Smooth muscle cell (in vitro differentiated cells): ENCODE data around the gene CCDC34. TPM values are rescaled to one million over a fixed set of nuclear protein-coding genes. Genes with fewer than 3 reads are reported as not detected.
"Not testable (repeated sequence)": the region's sequence is repeated elsewhere in the genome, so short reads cannot be mapped to it uniquely, and the experiment has no call there.

Experiments used
- DNase-seq: peaks from one replicate; lab custom pipeline; 2025; ENCODE audit not compliant: unreplicated experiment; lab: John Stamatoyannopoulos, UW
- H2AFZ ChIP-seq: fragments of 200-600 bp; sonication (generic); 2 replicates; pipeline ENCODE4 v1.6.0; 2016; ENCODE audit warnings: antibody characterized with exemption, low read depth, mild to moderate bottlenecking
- H3F3A ChIP-seq: fragments of 200-600 bp; sonication (generic); 2 replicates; pipeline ENCODE4 v1.6.0; 2017; ENCODE audit warnings: antibody characterized with exemption, low read depth
- H3K27ac ChIP-seq: fragments of 200-600 bp; sonication (generic); 2 replicates; pipeline ENCODE4 v1.5.1; 2016; ENCODE audit warnings: low read depth, mild to moderate bottlenecking
- H3K27me3 ChIP-seq: fragments of 200-600 bp; sonication (generic); 2 replicates; pipeline ENCODE4 v1.6.1; 2016; ENCODE audit warnings: low read depth, mild to moderate bottlenecking
- H3K36me3 ChIP-seq: fragments of 200-600 bp; sonication (generic); 2 replicates; pipeline ENCODE4 v1.5.1; 2016; ENCODE audit warnings: low read depth
- H3K4me1 ChIP-seq: fragments of 200-600 bp; sonication (generic); 2 replicates; pipeline ENCODE4 v1.5.1; 2016; ENCODE audit warnings: low read depth
- H3K4me2 ChIP-seq: fragments of 200-600 bp; sonication (generic); 2 replicates; pipeline ENCODE4 v1.6.0; 2016; ENCODE audit warnings: mild to moderate bottlenecking
- H3K4me3 ChIP-seq: fragments of 200-600 bp; sonication (generic); 2 replicates; pipeline ENCODE4 v1.5.1; 2016; ENCODE audit warnings: mild to moderate bottlenecking
- H3K79me2 ChIP-seq: fragments of 200-600 bp; sonication (generic); 2 replicates; pipeline ENCODE4 v1.6.0; 2016; ENCODE audit warnings: low read depth, mild to moderate bottlenecking
- H3K9ac ChIP-seq: fragments of 200-600 bp; sonication (generic); 2 replicates; pipeline ENCODE4 v1.6.0; 2016; ENCODE audit warnings: low read depth
- H3K9me3 ChIP-seq: fragments of 200-600 bp; sonication (generic); replicated peaks from 2 replicates; pipeline ENCODE4 v1.5.1; 2016; ENCODE audit warnings: low read depth
- H4K20me1 ChIP-seq: fragments of 200-600 bp; sonication (generic); 2 replicates; pipeline ENCODE4 v1.6.0; 2016; ENCODE audit warnings: low read depth
- WGBS: methylation state at CpG from one replicate; pipeline ENCODE4 v1.1.7; 2016; ENCODE audit warnings: low lambda C conversion rate; 5-methylcytosine and 5-hydroxymethylcytosine counted together
- polyA plus RNA-seq: library from polyadenylated mRNA; unstranded; fragments of >200 nt; fragmentation: Nextera tagmentation; extraction: Ambion mirVana; gene quantifications from 2 replicates; pipeline ENCODE4 v1.2.1, GENCODE V29; 2016
- total RNA-seq: library from RNA; depleted of rRNA; stranded (reverse); fragments of >200 nt; gene quantifications from 2 replicates; pipeline ENCODE4 v1.2.3, GENCODE V29; 2014
- TF ChIP-seq, protein P1 (sequence below): fragments of 200-600 bp; sonication (generic); IDR thresholded peaks from 2 replicates; pipeline ENCODE4 v1.5.1; 2017; ENCODE audit warnings: borderline replicate concordance, mild to moderate bottlenecking, antibody characterized with exemption; ENCODE audit not compliant: insufficient read depth, poor library complexity, severe bottlenecking

CCDC34 gene
- total and polyA plus RNA-seq, 2 experiments from 2014 or later, result 6.7 to 9.3 TPM

DNA sequence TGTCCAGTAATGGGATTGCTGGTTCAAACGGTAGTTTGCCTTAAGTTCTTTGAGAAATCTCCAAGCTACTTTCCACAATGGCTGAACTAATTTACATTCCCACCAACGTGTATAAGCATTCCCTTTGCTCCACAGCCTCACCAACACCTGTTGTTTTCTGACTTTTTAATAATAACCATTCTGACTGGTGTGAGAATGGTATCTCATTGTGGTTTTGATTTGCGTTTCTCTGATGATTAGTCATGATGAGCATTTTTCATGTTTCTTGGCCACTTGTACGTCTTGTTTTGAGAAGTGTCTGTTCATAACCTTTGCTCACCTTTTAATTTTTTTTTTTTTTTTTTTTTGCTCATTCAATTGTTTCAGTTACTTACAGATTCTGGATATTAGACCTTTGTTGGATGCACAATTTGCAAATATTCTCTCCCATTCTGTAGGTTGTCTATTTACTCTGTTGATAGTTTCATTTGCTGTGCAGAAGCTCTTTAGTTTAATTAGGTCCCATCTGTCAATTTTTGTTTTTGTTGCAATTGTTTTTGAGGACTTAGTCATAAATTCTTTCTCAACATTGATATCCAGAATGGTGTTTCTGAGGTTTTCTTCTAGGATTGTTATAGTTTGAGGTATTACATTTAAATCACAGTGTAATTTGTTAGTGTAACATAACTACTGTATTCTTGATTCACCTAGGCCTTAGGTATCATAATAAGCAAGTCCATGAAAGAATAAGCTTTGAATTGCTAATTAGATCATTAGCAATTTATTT lies 33.0 kb downstream of the CCDC34 start:
- Histone ChIP-seq H3K27ac (no peak overlapping the region), H3F3A (no peaks in the 10 kb centered on the region), H3K9ac (no peak overlapping the region), H3K79me2 (no peaks in the 10 kb centered on the region), H3K27me3 (no peaks in the 10 kb centered on the region), H3K4me3 (no peak overlapping the region), H3K4me2 (no peak overlapping the region), H3K4me1 (peaks cover 12% of the 10 kb centered on the region), H4K20me1 (no peaks in the 10 kb centered on the region), H3K36me3 (no peaks in the 10 kb centered on the region), H3K9me3 (no peaks in the 10 kb centered on the region), H2AFZ (no peak overlapping the region)
- DNase-seq, result no peak
- TF ChIP-seq, protein P1, sequence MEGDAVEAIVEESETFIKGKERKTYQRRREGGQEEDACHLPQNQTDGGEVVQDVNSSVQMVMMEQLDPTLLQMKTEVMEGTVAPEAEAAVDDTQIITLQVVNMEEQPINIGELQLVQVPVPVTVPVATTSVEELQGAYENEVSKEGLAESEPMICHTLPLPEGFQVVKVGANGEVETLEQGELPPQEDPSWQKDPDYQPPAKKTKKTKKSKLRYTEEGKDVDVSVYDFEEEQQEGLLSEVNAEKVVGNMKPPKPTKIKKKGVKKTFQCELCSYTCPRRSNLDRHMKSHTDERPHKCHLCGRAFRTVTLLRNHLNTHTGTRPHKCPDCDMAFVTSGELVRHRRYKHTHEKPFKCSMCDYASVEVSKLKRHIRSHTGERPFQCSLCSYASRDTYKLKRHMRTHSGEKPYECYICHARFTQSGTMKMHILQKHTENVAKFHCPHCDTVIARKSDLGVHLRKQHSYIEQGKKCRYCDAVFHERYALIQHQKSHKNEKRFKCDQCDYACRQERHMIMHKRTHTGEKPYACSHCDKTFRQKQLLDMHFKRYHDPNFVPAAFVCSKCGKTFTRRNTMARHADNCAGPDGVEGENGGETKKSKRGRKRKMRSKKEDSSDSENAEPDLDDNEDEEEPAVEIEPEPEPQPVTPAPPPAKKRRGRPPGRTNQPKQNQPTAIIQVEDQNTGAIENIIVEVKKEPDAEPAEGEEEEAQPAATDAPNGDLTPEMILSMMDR, result no peak
- 89% methylated on average over 4 of the region's 4 CpGs for WGBS

DNA sequence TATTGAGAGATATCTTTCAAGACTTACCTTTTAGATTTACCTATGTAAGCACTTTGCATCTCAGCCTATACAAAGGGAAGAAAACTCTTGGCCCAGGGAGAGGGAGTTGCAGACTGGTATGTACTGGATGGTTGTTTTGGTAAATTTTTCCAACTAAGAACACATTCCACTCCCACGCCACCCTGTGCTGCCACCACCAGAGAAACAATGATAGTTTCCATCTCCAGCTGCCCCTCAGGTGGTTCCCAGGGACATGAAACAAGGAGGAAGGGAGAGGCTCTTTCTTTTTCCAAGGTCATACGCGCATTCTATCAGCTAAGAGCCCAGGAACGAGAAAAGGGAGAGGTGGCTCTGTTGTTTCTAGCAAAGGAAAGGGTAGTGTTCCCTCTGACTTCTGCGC lies 34.4 kb downstream of the CCDC34 start:
- no peak overlapping the region for H2AFZ ChIP-seq
- H3K4me2 ChIP-seq, result no peak overlapping the region
- no peak overlapping the region for H3K9ac ChIP-seq
- TF ChIP-seq, protein P1, result no peak
- H3K27me3 ChIP-seq, result no peaks in the 10 kb centered on the region
- no peaks in the 10 kb centered on the region for H3K36me3 ChIP-seq
- H3K79me2 ChIP-seq, result no peaks in the 10 kb centered on the region
- no peaks in the 10 kb centered on the region for H4K20me1 ChIP-seq
- no peaks in the 10 kb centered on the region for H3F3A ChIP-seq
- no peak overlapping the region for H3K4me3 ChIP-seq
- DNase-seq, result no peak
- H3K27ac ChIP-seq, result no peak overlapping the region
- H3K9me3 ChIP-seq, result no peaks in the 10 kb centered on the region
- peaks cover 12% of the 10 kb centered on the region for H3K4me1 ChIP-seq
- WGBS, result 79% methylated on average over 5 of the region's 5 CpGs

DNA sequence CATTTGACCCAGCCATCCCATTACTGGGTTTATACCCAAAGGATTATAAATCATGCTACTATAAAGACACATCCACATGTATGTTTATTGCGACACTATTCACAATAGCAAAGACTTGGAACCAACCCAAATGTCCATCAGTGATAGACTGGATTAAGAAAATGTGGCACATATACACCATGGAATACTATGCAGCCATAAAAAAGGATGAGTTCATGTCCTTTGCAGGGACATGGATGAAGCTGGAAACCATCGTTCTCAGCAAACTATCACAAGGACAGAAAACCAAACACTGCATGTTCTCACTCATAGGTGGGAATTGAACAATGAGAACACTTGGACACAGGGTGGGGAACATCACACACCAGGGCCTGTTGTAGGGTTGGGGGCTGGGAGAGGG lies 36.0 kb downstream of the CCDC34 start:
- H3F3A ChIP-seq, H3K9me3 ChIP-seq, H3K27ac ChIP-seq, H3K4me2 ChIP-seq, H3K4me3 ChIP-seq, H2AFZ ChIP-seq, H4K20me1 ChIP-seq, H3K9ac ChIP-seq, H3K36me3 ChIP-seq, H3K27me3 ChIP-seq, H3K79me2 ChIP-seq, DNase-seq, H3K4me1 ChIP-seq: not testable (repeated sequence)
- WGBS, result 93% methylated on average over 2 of the region's 2 CpGs

DNA sequence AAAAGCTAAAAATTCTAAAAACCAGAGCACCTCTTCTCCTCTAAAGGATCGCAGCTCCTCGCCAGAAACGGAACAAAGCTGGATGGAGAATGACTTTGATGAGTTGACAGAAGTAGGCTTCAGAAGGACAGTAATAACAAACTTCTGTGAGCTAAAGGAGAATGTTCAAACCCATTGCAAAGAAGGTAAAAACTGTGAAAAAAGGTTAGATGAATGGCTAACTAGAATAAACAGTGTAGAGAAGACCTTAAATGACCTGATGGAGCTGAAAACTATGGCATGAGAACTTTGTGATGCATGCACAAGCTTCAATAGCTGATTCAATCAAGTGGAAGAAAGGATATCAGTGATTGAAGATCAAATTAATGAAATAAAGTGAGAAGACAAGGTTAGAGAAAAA lies 40.8 kb downstream of the CCDC34 start:
- H3K27ac ChIP-seq, DNase-seq, H3K4me2 ChIP-seq, H3K4me1 ChIP-seq, H2AFZ ChIP-seq, H3K4me3 ChIP-seq, H3K27me3 ChIP-seq, H3K9me3 ChIP-seq, H3K9ac ChIP-seq, H3K36me3 ChIP-seq, H4K20me1 ChIP-seq, H3K79me2 ChIP-seq, H3F3A ChIP-seq: not testable (repeated sequence)
- 96% methylated on average over 3 of the region's 3 CpGs for WGBS

DNA sequence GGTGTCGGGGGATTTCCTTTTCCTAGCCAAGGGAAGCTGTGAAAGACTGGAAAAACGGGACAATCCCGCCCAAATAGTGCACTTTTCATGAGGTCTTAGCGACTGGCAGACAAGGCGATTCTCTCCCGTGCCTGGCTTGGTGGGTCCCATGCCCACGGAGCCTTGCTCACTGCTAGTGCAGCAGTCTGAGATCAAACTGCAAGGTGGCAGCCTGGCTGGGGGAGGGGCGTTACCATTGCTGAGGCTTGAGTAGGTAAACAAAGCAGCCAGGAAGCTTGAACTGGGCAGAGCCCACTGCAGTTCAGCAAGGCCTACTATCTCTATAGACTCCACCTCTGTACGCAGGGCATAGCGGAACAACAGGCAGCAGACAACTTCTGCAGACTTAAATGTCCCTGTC lies 41.7 kb downstream of the CCDC34 start:
- not testable (repeated sequence) for H2AFZ ChIP-seq, H3K79me2 ChIP-seq, H3K27me3 ChIP-seq, H3K4me2 ChIP-seq, H3K9me3 ChIP-seq, DNase-seq, H3K9ac ChIP-seq, H3K36me3 ChIP-seq, H3F3A ChIP-seq, H4K20me1 ChIP-seq, H3K4me1 ChIP-seq, H3K4me3 ChIP-seq
- 94% methylated on average over 10 of the region's 10 CpGs for whole genome bisulfite sequencing
- H3K27ac ChIP-seq, result peak overlapping the region; percentile 16
